T follicular helper cell (primary cell): ENCODE data around the gene FAF2.
"Not testable (repeated sequence)": the region's sequence is repeated elsewhere in the genome, so short reads cannot be mapped to it uniquely, and the experiment has no call there.

Experiments
- DNase-seq: peaks from one replicate; pipeline ENCODE4 v3.0.0-alpha.2; 2020; ENCODE audit warnings: low read depth

Gene FAF2

GRCh38 chr5:176543428-176544182, 95.4 kb downstream of the FAF2 start:
- peak; percentile 59 for DNase-seq

- DNase-seq: no peak
Observed at GRCh38 chr5:176545388-176545736, 97.2 kb downstream of the FAF2 start.

- no peak for DNase-seq
Observed at GRCh38 chr5:176545737-176546509, 97.7 kb downstream of the FAF2 start.

GRCh38 chr5:176547802-176548201, 99.6 kb downstream of the FAF2 start:
- no peak for DNase-seq

GRCh38 chr5:176548967-176549444, 100.8 kb downstream of the FAF2 start, which contains the start of gene CDHR2:
Gene CDHR2, plus strand, starts transcription at chr5:176549342. Its CDS starts 16,011 bp downstream, at chr5:176565353.
- DNase-seq: no peak

GRCh38 chr5:176549871-176550270, 101.7 kb downstream of the FAF2 start:
- DNase-seq: no peak

GRCh38 chr5:176550275-176550831, 102.2 kb downstream of the FAF2 start:
- no peak for DNase-seq

GRCh38 chr5:176550937-176551336, 102.8 kb downstream of the FAF2 start:
- DNase-seq: not testable (repeated sequence)

- DNase-seq: no peak
Observed at GRCh38 chr5:176552332-176552869, 104.2 kb downstream of the FAF2 start.

- no peak for DNase-seq
Observed at GRCh38 chr5:176553260-176554085, 105.3 kb downstream of the FAF2 start.

GRCh38 chr5:176557846-176558245, 109.7 kb downstream of the FAF2 start:
- DNase-seq: no peak
